Activated CD8-positive, alpha-beta memory T cell treated with anti-CD3 and anti-CD28 coated beads, Interleukin-2, amount 50 U/mL, for 24 hours (primary cell): ENCODE results near the gene ARMC5.
"Not testable (repeated sequence)": the region's sequence is repeated elsewhere in the genome, so short reads cannot be mapped to it uniquely, and the experiment has no call there.

Experiments
- DNase-seq: peaks from one replicate; pipeline ENCODE4 v3.0.0-alpha.2; 2020; ENCODE audit errors: extremely low read depth

ARMC5 gene

DNA sequence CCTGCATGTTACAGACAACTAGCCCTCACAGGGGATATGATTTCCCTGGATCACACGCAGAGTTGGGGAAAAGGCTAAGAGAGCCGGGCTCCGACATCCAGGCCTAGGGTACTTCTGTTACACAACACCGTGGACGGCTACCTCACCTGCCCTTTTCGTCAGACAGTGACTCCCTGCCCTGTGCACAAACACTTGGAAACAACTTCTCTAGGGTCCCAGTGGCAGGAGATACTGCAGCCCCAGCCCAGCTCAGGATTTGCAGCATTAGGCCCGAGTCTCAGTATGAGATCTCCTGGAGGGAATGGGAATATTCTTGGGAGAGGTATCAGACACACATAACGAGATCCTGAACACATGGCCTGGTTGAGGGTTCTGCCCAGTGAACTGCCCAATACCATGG, 40.6 kb downstream of the ARMC5 start:
- DNase-seq = no peak

DNA sequence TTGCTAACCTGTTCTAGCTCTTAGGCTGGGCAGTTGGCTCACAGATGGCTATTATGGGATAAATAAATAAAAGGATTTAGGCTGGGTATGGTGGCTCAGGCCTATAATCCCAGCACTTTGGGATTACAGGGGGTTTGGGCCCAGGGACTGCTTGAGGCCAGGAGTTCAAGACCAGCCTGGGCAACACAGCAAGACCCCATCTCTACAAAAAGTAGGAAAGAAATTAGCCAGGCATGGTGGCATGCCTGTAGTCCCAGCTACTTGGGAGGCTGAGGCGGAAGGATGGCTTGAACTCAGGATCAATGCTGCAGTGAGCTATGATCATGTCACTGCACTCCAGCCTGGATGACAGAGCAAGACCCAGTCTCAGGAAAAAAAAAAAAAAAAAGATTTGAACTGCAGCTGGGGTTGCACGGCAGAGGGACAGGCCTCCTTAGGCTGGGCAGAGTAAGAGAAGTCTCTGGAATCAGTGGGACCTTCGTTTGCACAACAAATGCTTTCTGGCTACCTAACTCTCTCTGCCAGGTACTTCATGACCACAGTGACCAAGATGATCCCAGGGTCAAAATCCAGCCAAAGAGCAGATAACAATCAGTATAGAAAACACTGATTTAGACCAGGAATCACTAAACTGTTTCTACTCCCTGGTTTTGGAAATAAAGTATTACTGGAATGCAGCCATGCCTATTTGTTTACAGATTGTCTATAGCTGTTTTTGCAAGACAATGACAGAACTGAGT, 42.1 kb downstream of the ARMC5 start:
- DNase-seq = no peak

DNA sequence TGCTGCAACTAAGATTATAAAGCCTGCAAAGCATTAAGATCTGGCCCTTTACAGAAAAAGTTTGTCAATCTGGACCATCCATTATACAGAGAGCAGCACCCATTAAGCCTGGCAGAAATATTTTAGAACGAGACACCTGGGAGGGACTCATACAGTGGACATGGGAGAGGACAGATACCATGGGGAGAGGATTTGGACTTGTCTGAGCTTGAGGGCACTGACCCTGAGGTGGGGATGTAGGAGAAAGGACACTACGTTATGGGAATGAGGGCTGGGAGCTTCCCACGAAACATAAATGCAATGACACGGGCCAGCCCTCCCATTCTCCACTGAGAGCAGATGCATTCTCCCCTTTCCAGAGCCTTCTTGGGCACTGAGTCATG, 42.7 kb downstream of the ARMC5 start:
- DNase-seq = no peak

DNA sequence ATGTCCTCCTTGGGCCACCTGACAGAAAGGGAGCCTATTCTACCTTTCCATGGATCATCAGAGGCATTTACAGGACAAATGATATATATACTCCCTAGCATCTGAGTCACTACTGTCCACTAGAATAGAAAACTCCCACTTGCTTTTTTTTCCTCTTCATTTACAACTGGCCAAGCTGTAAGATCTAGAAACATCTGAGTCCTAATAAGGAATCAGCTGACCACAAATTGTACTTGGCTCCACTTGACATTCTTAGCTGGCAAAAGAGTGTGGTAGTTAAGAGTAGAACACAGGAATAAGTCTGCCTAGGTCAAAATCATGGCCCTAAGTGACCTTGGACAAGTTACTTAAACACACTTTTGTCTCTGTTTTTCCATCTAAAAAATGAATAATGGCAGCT, 43.7 kb downstream of the ARMC5 start:
- no peak for DNase-seq

DNA sequence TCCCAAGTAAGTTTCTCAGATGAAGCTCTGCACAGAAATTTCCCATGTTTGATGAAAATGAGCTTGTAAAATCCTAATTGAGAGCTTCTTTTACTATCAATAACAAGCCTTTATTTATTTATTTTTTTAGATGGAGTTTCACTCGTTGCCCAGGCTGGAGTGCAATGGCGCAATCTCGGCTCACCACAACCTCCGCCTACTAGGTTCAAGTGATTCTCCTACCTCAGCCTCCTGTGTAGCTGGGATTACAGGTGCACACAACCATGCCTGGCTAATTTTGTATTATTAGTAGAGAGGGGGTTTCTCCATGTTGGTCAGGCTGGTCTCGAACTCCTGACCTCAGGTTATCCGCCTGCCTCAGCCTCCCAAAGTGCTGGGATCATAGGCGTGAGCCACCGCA, 44.3 kb downstream of the ARMC5 start:
- not testable (repeated sequence) for DNase-seq

DNA sequence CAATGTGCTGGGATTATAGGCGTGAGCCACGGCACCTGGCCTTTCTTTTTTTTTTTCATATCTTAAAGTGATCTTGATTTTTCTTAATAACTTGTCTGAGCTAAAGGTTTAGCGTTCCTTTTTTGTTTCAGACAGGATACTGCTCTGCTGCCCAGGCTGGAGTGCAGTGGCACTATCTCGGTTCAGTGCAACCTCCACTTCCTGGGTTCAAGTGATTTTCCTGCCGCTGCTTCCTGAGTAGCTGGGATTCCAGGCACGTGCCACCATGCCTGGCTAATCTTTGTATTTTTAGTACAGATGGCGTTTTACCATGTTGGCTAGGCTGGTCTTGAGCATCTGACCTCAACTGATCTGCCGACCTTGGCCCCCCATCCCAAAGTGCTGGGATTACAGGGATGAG, 44.9 kb downstream of the ARMC5 start:
- no peak for DNase-seq

DNA sequence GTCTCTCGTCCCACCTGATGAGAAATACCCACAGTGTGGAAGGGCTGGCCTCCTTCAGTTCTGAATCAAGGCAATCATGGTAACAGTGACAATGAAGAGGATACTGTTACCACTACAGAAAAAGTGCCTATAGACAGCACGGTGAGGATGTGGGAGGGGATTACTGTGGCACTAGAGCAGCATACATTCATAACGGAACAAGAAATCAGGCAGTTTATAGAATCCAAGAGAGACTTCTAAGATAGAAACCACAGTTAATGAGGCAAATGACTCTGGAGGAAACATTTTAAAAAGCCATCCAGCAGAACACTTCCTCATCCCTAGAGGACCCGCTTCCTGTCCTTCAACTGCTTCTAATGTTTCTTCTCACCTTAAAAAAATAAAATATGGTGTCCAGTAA, 46.2 kb downstream of the ARMC5 start:
- DNase-seq = no peak

DNA sequence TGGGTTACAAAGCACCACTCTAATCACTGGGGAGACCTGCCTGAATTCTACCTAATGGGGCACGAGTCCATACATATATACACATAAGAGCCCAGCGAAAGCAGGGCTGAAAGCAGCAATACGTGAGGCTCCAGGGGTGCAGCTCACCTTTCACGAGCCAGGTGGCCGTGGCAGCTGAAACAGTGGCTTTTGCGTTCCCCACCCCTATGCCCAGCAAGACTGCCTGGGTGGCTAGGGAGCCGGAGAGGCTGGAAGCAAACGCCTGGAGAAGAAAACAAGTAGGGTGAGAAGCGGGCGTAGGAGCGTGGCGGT, 48.3 kb downstream of the ARMC5 start:
- no peak for DNase-seq

DNA sequence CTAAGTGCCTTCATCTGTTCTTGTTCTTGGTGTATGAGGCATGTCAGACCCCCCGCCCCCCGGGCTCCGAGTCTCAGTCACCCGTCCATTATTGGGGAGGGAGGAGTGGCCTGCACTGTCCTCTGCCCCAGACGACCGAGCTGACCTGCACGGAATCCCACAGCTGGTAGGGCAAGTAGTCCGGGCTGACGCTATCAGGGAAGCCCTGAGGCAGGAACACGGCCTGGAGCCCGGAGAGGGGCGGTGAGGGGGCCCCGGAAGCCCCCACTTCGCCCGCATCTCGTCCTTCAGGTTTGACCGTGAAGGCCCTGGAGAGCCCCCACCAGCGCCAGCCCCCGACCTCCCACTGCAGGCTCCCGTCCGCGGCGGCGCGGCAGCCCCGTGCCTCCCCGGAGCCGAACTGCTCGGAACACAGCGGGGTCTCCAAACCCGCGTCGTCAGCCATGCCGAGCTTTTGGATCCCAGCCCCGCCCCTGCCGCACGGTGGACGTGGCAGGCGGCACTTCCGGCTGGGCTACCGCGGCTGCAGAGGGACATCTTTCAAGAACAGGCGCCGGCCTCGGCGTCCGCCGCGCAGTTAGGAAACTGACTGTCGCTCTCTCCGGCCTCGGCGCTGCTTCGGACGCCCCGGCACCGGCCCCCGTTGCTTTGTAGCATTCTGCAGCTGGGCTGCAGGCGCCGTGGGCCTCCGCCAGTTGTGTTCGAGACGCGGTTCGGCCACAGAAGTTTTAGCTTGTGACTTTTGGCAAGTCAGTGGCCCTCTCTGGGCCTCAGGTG, 48.8 kb downstream of the ARMC5 start, which contains the start of gene RUSF1:
TSS of gene RUSF1 (minus strand) at position 463 of the 777 bp plus-strand sequence. CDS start at position 445, 18 bp downstream.
- DNase-seq = peak; percentile 59

DNA sequence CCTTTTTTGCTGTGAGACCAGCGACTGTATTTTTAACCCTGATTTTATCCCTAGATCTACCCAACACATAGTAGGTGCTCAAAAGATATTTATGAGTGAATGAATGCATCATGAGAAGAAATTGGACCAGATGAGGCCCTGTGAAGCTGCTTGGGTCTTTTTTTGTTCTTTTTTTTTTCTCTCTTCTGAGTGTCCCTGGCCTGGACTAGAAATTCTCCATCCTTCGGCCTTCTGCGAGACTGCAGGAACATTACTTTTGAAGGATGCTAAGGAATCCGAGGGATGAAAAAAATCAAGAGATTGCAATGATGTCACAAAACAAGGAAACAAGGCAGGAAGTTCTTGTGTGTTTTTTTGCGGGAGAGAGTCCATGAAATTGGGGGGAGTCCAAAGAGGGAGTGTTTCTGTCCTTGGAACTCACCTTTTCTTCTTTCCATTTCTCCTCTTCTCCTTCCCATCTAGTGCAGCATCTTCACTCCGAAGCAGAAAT, 49.5 kb downstream of the ARMC5 start:
- no peak for DNase-seq

DNA sequence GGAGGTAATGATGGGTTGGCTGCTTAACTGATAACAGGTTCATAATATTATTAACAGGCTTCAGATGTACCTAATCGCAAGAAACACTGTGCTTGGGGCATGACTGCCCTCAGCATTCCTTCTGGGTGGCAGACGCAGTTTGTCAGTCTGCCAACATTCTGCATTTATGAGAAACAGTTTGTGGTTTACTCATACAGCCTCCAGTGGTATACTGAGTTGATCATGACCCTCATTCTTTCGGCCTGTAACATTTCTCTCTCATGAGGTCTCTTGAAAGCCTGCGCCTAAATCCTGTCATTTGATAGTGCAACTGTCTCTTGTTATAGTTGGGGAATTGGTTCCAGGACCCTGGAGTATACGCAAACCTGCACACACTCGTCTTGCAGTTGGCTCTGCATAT, 53.8 kb downstream of the ARMC5 start:
- DNase-seq = no peak

DNA sequence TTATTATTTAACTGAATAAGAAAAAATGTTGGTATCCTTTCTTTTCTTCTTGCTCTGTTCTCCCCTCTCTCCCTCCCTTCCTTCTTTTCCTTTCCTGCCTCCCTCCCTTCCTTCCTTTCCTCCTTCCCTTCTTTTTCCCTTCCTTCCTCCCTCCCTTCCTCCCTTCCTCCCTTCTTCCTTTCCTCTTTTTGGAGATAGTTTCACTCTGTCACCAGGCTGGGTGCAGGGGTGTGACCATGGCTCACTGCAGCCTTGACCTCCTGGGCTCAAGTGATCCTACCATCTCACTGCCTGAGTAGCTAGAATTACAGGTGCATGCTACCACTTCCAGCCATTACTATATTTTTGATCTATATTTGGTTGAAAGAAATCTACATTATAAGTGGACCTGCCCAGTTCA, 54.6 kb downstream of the ARMC5 start:
- DNase-seq = no peak
